Measurements from ENCODE around the gene AKAP6. TPM values are rescaled to one million over a fixed set of nuclear protein-coding genes. Genes with fewer than 3 reads are reported as not detected.

Gene AKAP6
- total and polyA plus RNA-seq, 7 donors = 0.60 to 56.2 (median 29.5) TPM; not detected in 1

DNA sequence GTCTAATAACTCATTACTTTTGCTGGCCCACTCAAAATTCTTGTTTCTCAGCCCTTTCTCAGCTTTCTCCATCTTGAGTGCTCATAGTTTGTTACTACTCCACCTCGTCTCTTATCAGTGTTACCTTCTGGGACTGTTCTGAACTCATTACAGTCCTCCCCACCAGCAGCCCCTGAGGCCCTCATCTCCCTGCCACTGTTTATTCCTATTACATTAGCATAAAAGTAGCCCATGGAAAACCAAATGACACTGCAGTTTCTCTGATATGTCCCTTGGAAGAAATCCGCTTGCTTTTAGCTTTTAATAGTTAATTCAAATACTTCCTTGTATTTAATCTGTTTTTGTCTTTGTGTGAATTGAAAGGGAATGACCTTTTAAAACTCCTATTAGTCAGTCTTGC, 7.6 kb downstream of the AKAP6 start:
- no peak for TF ChIP-seq POLR2A (IDR thresholded peaks at IDR 0.05)
- TF ChIP-seq EP300 (IDR thresholded peaks at IDR 0.05) = no peak
- no peak for TF ChIP-seq POLR2AphosphoS5 (IDR thresholded peaks at IDR 0.05)
- TF ChIP-seq, protein P1, sequence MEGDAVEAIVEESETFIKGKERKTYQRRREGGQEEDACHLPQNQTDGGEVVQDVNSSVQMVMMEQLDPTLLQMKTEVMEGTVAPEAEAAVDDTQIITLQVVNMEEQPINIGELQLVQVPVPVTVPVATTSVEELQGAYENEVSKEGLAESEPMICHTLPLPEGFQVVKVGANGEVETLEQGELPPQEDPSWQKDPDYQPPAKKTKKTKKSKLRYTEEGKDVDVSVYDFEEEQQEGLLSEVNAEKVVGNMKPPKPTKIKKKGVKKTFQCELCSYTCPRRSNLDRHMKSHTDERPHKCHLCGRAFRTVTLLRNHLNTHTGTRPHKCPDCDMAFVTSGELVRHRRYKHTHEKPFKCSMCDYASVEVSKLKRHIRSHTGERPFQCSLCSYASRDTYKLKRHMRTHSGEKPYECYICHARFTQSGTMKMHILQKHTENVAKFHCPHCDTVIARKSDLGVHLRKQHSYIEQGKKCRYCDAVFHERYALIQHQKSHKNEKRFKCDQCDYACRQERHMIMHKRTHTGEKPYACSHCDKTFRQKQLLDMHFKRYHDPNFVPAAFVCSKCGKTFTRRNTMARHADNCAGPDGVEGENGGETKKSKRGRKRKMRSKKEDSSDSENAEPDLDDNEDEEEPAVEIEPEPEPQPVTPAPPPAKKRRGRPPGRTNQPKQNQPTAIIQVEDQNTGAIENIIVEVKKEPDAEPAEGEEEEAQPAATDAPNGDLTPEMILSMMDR (IDR thresholded peaks at IDR 0.05) = no peak
- H3K27me3 ChIP-seq = no peaks in the 10 kb centered on the region
- DNase-seq = no peak
- H3K4me3 ChIP-seq = no peak overlapping the region
- H3K27ac ChIP-seq = no peak overlapping the region
- WGBS, 2 donors = 92 to 94% methylated on average over 2 of the region's 2 CpGs
- H3K4me1 ChIP-seq = no peaks in the 10 kb centered on the region
- H3K9me3 ChIP-seq = no peaks in the 10 kb centered on the region
- intact Hi-C loops (cut with DNase I) = no loop called here
- no peaks in the 10 kb centered on the region for H3K36me3 ChIP-seq

DNA sequence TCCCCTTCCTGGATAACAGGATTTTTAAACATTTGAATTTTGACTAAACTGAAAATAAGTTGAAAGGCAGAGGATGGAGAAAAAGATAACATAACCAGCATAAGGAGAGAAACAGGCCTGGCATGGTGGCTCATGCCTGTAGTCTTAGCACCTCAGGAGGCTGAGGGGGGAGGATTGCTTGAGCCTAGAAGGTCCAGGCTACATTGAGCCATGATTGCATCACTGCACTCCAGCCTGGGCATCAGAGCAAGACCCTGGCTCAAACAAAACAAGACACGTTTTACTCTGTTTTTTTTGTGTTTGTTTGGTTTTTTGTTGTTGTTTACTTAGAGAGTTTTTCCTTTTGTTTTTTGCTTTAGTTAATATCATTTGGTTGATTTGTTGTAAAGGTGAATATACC, 8.7 kb downstream of the AKAP6 start:
- intact Hi-C loops (cut with DNase I) = no loop called here
- WGBS, 2 donors = 85 to 88% methylated on average over 1 of the region's 1 CpG
- TF ChIP-seq POLR2AphosphoS5 (IDR thresholded peaks at IDR 0.05) (no peak), POLR2A (IDR thresholded peaks at IDR 0.05) (no peak), EP300 (IDR thresholded peaks at IDR 0.05) (no peak)
- TF ChIP-seq, protein P1 (IDR thresholded peaks at IDR 0.05) = no peak
- Histone ChIP-seq H3K4me3 (no peak overlapping the region), H3K9me3 (no peaks in the 10 kb centered on the region), H3K27me3 (no peaks in the 10 kb centered on the region), H3K36me3 (no peaks in the 10 kb centered on the region), H3K27ac (no peak overlapping the region), H3K4me1 (no peaks in the 10 kb centered on the region)
- DNase-seq = no peak

DNA sequence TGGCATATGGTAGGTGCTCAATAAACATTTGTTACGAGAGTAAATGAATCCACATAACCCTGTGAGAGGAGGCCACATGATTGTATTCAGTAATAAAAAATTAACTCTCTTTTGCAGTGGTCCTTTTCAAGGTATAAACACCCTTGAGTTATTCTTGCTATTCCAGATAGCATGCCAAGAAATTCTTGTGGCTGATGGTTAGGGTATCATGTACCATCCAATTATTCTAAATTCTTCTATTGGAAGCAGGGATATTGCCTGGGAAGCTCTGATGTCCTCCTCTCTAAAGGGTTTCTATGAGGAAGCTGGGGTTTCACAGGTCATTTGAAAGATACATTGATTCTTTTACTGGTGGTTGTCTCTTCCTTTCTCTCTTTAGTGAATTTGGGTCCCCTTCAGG, 10.1 kb downstream of the AKAP6 start:
- Histone ChIP-seq H3K36me3 (no peaks in the 10 kb centered on the region), H3K4me3 (no peak overlapping the region), H3K9me3 (no peaks in the 10 kb centered on the region), H3K27me3 (no peaks in the 10 kb centered on the region), H3K27ac (no peak overlapping the region), H3K4me1 (no peaks in the 10 kb centered on the region)
- TF ChIP-seq, protein P1 (IDR thresholded peaks at IDR 0.05) = no peak
- TF ChIP-seq POLR2A (IDR thresholded peaks at IDR 0.05) = no peak
- no peak for TF ChIP-seq EP300 (IDR thresholded peaks at IDR 0.05)
- no peak for TF ChIP-seq POLR2AphosphoS5 (IDR thresholded peaks at IDR 0.05)
- intact Hi-C loops (cut with DNase I) = no loop called here
- no peak for DNase-seq
- whole genome bisulfite sequencing, 2 donors = 68 to 69% methylated on average over 1 of the region's 1 CpG

DNA sequence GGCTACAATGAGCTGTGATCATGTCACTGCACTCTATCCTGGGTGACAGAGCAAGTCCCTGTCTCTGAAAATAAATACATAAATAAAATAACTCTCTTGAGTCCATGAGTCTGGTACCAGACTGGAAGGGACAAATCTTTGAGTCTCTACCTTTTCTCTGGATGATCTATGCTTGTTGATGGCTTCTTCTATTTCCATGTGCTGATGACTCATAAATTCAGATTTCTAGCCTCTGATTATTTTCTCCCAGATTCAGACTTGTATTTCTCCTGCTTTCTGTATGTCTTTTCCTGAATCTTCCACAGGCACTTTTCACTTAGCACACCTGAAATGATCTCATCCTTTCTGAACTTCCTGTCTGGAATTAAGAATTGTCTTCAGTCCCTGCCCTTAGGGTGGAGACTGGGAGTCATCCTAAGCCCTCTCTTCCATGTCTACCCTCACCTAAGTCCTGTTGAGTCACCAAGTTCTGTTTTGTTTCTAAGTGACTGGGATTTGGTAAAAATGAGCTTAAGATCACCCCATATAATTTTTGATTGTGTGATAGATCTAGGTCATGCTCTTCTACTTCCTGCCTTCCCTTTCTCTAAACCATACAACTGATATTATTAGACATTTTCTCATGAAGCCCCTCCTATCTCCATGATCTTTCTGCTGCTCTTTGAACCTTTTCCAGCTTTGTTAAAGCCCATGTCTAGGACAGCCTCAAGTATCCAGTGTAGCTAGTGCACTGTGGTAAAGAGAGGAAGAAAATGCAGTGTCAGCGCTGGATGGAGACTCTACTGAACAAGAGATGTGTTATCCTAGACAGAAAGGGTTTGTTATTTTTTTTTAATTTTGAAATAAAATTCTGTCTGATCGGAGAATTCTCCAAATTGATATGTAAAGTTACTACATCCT, 13.1 kb downstream of the AKAP6 start:
- TF ChIP-seq, protein P1 (IDR thresholded peaks at IDR 0.05) = no peak
- TF ChIP-seq EP300 (IDR thresholded peaks at IDR 0.05) (no peak), POLR2AphosphoS5 (IDR thresholded peaks at IDR 0.05) (no peak), POLR2A (IDR thresholded peaks at IDR 0.05) (no peak)
- Histone ChIP-seq H3K4me3 (no peak overlapping the region), H3K27me3 (no peaks in the 10 kb centered on the region), H3K4me1 (no peaks in the 10 kb centered on the region), H3K27ac (no peak overlapping the region), H3K9me3 (no peaks in the 10 kb centered on the region), H3K36me3 (no peaks in the 10 kb centered on the region)
- intact Hi-C loops (cut with DNase I) = no loop called here
- no peak for DNase-seq
- 94 to 96% methylated on average over 2 of the region's 2 CpGs for WGBS, 2 donors
